Measurements from ENCODE around the gene FAU.

Gene FAU

GRCh38 chr11:65103476-65103875 lies 18.5 kb downstream of the FAU start:
- Histone ChIP-seq H3K4me1 (ENCODE audit: control insufficient read depth, insufficient read depth, low read length) (peaks cover 3% of the 10 kb centered on the region), H3K36me3 (ENCODE audit: control insufficient read depth in 2 of 2, insufficient read depth in 2 of 2, low read length in 2 of 2) (peaks cover 5 to 12% of the 10 kb centered on the region in 2 donors), H3K27me3 (ENCODE audit: control insufficient read depth in 1 of 2, insufficient read depth in 2 of 2, low read length in 2 of 2) (no peaks in the 10 kb centered on the region), H3K9me3 (ENCODE audit: control insufficient read depth in 2 of 2, low read length in 2 of 2) (no peaks in the 10 kb centered on the region), H3K4me3 (ENCODE audit: low read length in 2 of 2) (no peak overlapping the region), H3K9ac (ENCODE audit: low read length in 2 of 2) (no peak overlapping the region), H3K27ac (ENCODE audit: low read length) (no peak overlapping the region)

- H3K4me1 ChIP-seq (ENCODE audit: control insufficient read depth, insufficient read depth, low read length), result peaks cover 3% of the 10 kb centered on the region
- H3K9ac ChIP-seq (ENCODE audit: low read length in 2 of 2), result no peak overlapping the region
- H3K27ac ChIP-seq (ENCODE audit: low read length), result no peak overlapping the region
Observed at GRCh38 chr11:65102142-65103095, 19.5 kb downstream of the FAU start.

GRCh38 chr11:65100674-65101350 lies 21.1 kb downstream of the FAU start:
- Histone ChIP-seq H3K9me3 (ENCODE audit: control insufficient read depth in 2 of 2, low read length in 2 of 2) (no peaks in the 10 kb centered on the region), H3K27ac (ENCODE audit: low read length) (no peak overlapping the region), H3K36me3 (ENCODE audit: control insufficient read depth in 2 of 2, insufficient read depth in 2 of 2, low read length in 2 of 2) (peaks cover 5 to 9% of the 10 kb centered on the region in 2 donors), H3K4me1 (ENCODE audit: control insufficient read depth, insufficient read depth, low read length) (peaks cover 9% of the 10 kb centered on the region), H3K27me3 (ENCODE audit: control insufficient read depth in 1 of 2, insufficient read depth in 2 of 2, low read length in 2 of 2) (no peaks in the 10 kb centered on the region), H3K4me3 (ENCODE audit: low read length in 2 of 2) (no peak overlapping the region), H3K9ac (ENCODE audit: low read length in 2 of 2) (no peak overlapping the region)

More at GRCh38 chr11:65102142-65103095, 19.5 kb downstream of the FAU start:
- no peaks in the 10 kb centered on the region for H3K9me3 ChIP-seq (ENCODE audit: control insufficient read depth in 2 of 2, low read length in 2 of 2)
- no peaks in the 10 kb centered on the region for H3K27me3 ChIP-seq (ENCODE audit: control insufficient read depth in 1 of 2, insufficient read depth in 2 of 2, low read length in 2 of 2)
- H3K4me3 ChIP-seq (ENCODE audit: low read length in 2 of 2), result no peak overlapping the region
- peaks cover 5 to 9% of the 10 kb centered on the region in 2 donors for H3K36me3 ChIP-seq (ENCODE audit: control insufficient read depth in 2 of 2, insufficient read depth in 2 of 2, low read length in 2 of 2)

GRCh38 chr11:65096926-65097325 lies 25.0 kb downstream of the FAU start:
- peak overlapping the region; percentile 75 for H3K27ac ChIP-seq (ENCODE audit: low read length)
- peaks cover 10% of the 10 kb centered on the region for H3K4me1 ChIP-seq (ENCODE audit: control insufficient read depth, insufficient read depth, low read length)
- no peaks in the 10 kb centered on the region for H3K9me3 ChIP-seq (ENCODE audit: control insufficient read depth in 2 of 2, low read length in 2 of 2)
- H3K4me3 ChIP-seq (ENCODE audit: low read length in 2 of 2), result peak overlapping the region; percentile 75 to 85
- no peaks in the 10 kb centered on the region for H3K27me3 ChIP-seq (ENCODE audit: control insufficient read depth in 1 of 2, insufficient read depth in 2 of 2, low read length in 2 of 2)
- peaks cover 0 to 5% of the 10 kb centered on the region in 2 donors for H3K36me3 ChIP-seq (ENCODE audit: control insufficient read depth in 2 of 2, insufficient read depth in 2 of 2, low read length in 2 of 2)
- peak overlapping the region; percentile 23 to 66 for H3K9ac ChIP-seq (ENCODE audit: low read length in 2 of 2)

GRCh38 chr11:65095974-65096806 lies 25.7 kb downstream of the FAU start, which contains the start of gene VPS51:
Gene VPS51, plus strand, starts transcription at chr11:65096214. Its CDS starts 37 bp downstream, at chr11:65096251.
- Histone ChIP-seq H3K4me3 (ENCODE audit: low read length in 2 of 2) (peak within 1 kb of the TSS; percentile 75 to 85), H3K9me3 (ENCODE audit: control insufficient read depth in 2 of 2, low read length in 2 of 2) (no peaks in the 10 kb centered on the region), H3K27me3 (ENCODE audit: control insufficient read depth in 1 of 2, insufficient read depth in 2 of 2, low read length in 2 of 2) (no peaks in the 10 kb centered on the region), H3K9ac (ENCODE audit: low read length in 2 of 2) (peak within 1 kb of the TSS; percentile 80 to 82), H3K27ac (ENCODE audit: low read length) (peak within 1 kb of the TSS; percentile 75), H3K4me1 (ENCODE audit: control insufficient read depth, insufficient read depth, low read length) (peaks cover 10% of the 10 kb centered on the region), H3K36me3 (ENCODE audit: control insufficient read depth in 2 of 2, insufficient read depth in 2 of 2, low read length in 2 of 2) (peaks cover 0 to 5% of the 10 kb centered on the region in 2 donors)

GRCh38 chr11:65095427-65095826 lies 26.5 kb downstream of the FAU start:
- Histone ChIP-seq H3K4me1 (ENCODE audit: control insufficient read depth, insufficient read depth, low read length) (peaks cover 10% of the 10 kb centered on the region), H3K27me3 (ENCODE audit: control insufficient read depth in 1 of 2, insufficient read depth in 2 of 2, low read length in 2 of 2) (no peaks in the 10 kb centered on the region), H3K9ac (ENCODE audit: low read length in 2 of 2) (peak overlapping the region; percentile 80 to 82), H3K36me3 (ENCODE audit: control insufficient read depth in 2 of 2, insufficient read depth in 2 of 2, low read length in 2 of 2) (peaks cover 0 to 5% of the 10 kb centered on the region in 2 donors), H3K27ac (ENCODE audit: low read length) (peak overlapping the region; percentile 75), H3K9me3 (ENCODE audit: control insufficient read depth in 2 of 2, low read length in 2 of 2) (no peaks in the 10 kb centered on the region), H3K4me3 (ENCODE audit: low read length in 2 of 2) (peak overlapping the region; percentile 75 to 85)

- no peaks in the 10 kb centered on the region for H3K9me3 ChIP-seq (ENCODE audit: control insufficient read depth in 2 of 2, low read length in 2 of 2)
- no peak overlapping the region for H3K4me3 ChIP-seq (ENCODE audit: low read length in 2 of 2)
- H3K4me1 ChIP-seq (ENCODE audit: control insufficient read depth, insufficient read depth, low read length), result peaks cover 2% of the 10 kb centered on the region
- no peak overlapping the region for H3K27ac ChIP-seq (ENCODE audit: low read length)
- H3K36me3 ChIP-seq (ENCODE audit: control insufficient read depth in 2 of 2, insufficient read depth in 2 of 2, low read length in 2 of 2), result peaks cover 23 to 31% of the 10 kb centered on the region in 2 donors
- no peaks in the 10 kb centered on the region for H3K27me3 ChIP-seq (ENCODE audit: control insufficient read depth in 1 of 2, insufficient read depth in 2 of 2, low read length in 2 of 2)
- no peak overlapping the region for H3K9ac ChIP-seq (ENCODE audit: low read length in 2 of 2)
Observed at GRCh38 chr11:65090628-65091027, 31.3 kb downstream of the FAU start.

GRCh38 chr11:65089621-65090020 lies 32.3 kb downstream of the FAU start:
- no peaks in the 10 kb centered on the region for H3K9me3 ChIP-seq (ENCODE audit: control insufficient read depth in 2 of 2, low read length in 2 of 2)
- peaks cover 10% of the 10 kb centered on the region for H3K4me1 ChIP-seq (ENCODE audit: control insufficient read depth, insufficient read depth, low read length)
- H3K4me3 ChIP-seq (ENCODE audit: low read length in 2 of 2), result no peak overlapping the region
- peaks cover 28 to 35% of the 10 kb centered on the region in 2 donors for H3K36me3 ChIP-seq (ENCODE audit: control insufficient read depth in 2 of 2, insufficient read depth in 2 of 2, low read length in 2 of 2)
- H3K27me3 ChIP-seq (ENCODE audit: control insufficient read depth in 1 of 2, insufficient read depth in 2 of 2, low read length in 2 of 2), result no peaks in the 10 kb centered on the region
- H3K27ac ChIP-seq (ENCODE audit: low read length), result no peak overlapping the region
- H3K9ac ChIP-seq (ENCODE audit: low read length in 2 of 2), result no peak overlapping the region

- peaks cover 28 to 35% of the 10 kb centered on the region in 2 donors for H3K36me3 ChIP-seq (ENCODE audit: control insufficient read depth in 2 of 2, insufficient read depth in 2 of 2, low read length in 2 of 2)
- H3K4me3 ChIP-seq (ENCODE audit: low read length in 2 of 2), result no peak overlapping the region
- no peaks in the 10 kb centered on the region for H3K27me3 ChIP-seq (ENCODE audit: control insufficient read depth in 1 of 2, insufficient read depth in 2 of 2, low read length in 2 of 2)
- no peaks in the 10 kb centered on the region for H3K9me3 ChIP-seq (ENCODE audit: control insufficient read depth in 2 of 2, low read length in 2 of 2)
- H3K9ac ChIP-seq (ENCODE audit: low read length in 2 of 2), result no peak overlapping the region
- no peak overlapping the region for H3K27ac ChIP-seq (ENCODE audit: low read length)
- peaks cover 21% of the 10 kb centered on the region for H3K4me1 ChIP-seq (ENCODE audit: control insufficient read depth, insufficient read depth, low read length)
Observed at GRCh38 chr11:65087827-65088226, 34.1 kb downstream of the FAU start.

- Histone ChIP-seq H3K9ac (ENCODE audit: low read length in 2 of 2) (no peak overlapping the region), H3K27me3 (ENCODE audit: control insufficient read depth in 1 of 2, insufficient read depth in 2 of 2, low read length in 2 of 2) (no peaks in the 10 kb centered on the region), H3K4me1 (ENCODE audit: control insufficient read depth, insufficient read depth, low read length) (peaks cover 21% of the 10 kb centered on the region), H3K9me3 (ENCODE audit: control insufficient read depth in 2 of 2, low read length in 2 of 2) (no peaks in the 10 kb centered on the region), H3K27ac (ENCODE audit: low read length) (no peak overlapping the region), H3K36me3 (ENCODE audit: control insufficient read depth in 2 of 2, insufficient read depth in 2 of 2, low read length in 2 of 2) (peaks cover 28 to 35% of the 10 kb centered on the region in 2 donors), H3K4me3 (ENCODE audit: low read length in 2 of 2) (no peak overlapping the region)
Observed at GRCh38 chr11:65087216-65087615, 34.7 kb downstream of the FAU start.

Data from stomach smooth muscle (tissue), 2 donors.